Stomach (tissue), 4 donors: ENCODE results near the gene LHFPL6.

Experiments
- POLR2A ChIP-seq, 4 donors: fragments of 450-650 bp; IDR thresholded peaks; one replicate each; pipeline ENCODE4 v1.6.1; 2016; ENCODE audit warnings: antibody characterized with exemption in 4 of 4, control low read depth in 2 of 4, mild to moderate bottlenecking in 1 of 4, moderate library complexity in 1 of 4
- TF ChIP-seq, protein P1 (sequence below), 7 experiments: fragments of 450-650 bp in 4 of 7; fragments of 200-600 bp in 3 of 7; sonication (generic) in 3 of 7; IDR thresholded peaks; one replicate each; pipeline ENCODE4 v1.5.1; 2016 to 2019; ENCODE audit warnings: antibody characterized with exemption in 7 of 7, control low read depth in 2 of 7, mild to moderate bottlenecking in 1 of 7

DNA sequence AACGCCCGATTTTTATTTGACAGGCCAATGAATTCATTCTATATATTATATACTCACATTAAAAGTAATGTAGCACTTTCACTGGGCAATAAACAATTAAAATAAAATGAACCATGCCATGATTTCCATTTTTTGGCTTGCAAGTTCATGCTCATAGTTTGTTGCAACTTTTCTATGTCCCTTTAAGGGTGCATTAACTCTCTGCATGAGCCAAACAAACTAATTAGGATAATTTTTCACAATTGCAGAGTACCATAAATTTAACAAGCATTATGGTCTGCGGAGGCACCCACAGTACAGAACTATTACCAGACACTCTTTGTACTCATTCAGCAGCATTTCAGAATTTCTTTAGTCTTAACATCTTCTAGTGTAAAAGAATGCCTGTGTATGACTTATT lies 1.4 kb downstream of the LHFPL6 start:
- no peak for TF ChIP-seq POLR2A (IDR thresholded peaks at IDR 0.05)
- TF ChIP-seq, protein P1, sequence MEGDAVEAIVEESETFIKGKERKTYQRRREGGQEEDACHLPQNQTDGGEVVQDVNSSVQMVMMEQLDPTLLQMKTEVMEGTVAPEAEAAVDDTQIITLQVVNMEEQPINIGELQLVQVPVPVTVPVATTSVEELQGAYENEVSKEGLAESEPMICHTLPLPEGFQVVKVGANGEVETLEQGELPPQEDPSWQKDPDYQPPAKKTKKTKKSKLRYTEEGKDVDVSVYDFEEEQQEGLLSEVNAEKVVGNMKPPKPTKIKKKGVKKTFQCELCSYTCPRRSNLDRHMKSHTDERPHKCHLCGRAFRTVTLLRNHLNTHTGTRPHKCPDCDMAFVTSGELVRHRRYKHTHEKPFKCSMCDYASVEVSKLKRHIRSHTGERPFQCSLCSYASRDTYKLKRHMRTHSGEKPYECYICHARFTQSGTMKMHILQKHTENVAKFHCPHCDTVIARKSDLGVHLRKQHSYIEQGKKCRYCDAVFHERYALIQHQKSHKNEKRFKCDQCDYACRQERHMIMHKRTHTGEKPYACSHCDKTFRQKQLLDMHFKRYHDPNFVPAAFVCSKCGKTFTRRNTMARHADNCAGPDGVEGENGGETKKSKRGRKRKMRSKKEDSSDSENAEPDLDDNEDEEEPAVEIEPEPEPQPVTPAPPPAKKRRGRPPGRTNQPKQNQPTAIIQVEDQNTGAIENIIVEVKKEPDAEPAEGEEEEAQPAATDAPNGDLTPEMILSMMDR (IDR thresholded peaks at IDR 0.05) = no peak
